HepG2 (cell line): Measurements from ENCODE around the gene ATP11A. TPM values are rescaled to one million over a fixed set of nuclear protein-coding genes. Genes with fewer than 3 reads are reported as not detected.

ENCODE experiments used
- ATAC-seq: fragments of 200-7000 bp; cut with Tn5 transposase; 3 replicates; pipeline ENCODE4 v1.9.1; 2020; ENCODE audit warnings: mild to moderate bottlenecking, moderate library complexity
- BruUV-seq: library from RNA; stranded (reverse); fragments of 400-500 nt; replicated peaks from 2 replicates; lab custom pipeline; 2021; lab: Mats Ljungman, UMichigan
- CTCF ChIA-PET: fragments of 300-600 bp; formaldehyde crosslinking; extraction: SDS; loops from one replicate; lab custom pipeline; 2021; ENCODE audit warnings: low total read pairs, inconsistent platforms, low intra/inter-chr PET ratio; lab: Yijun Ruan, JAX
- POLR2A ChIA-PET: fragments of 350-600 bp; sonication (Branson Sonifier 250); formaldehyde crosslinking; loops from one replicate; lab custom pipeline; 2020; ENCODE audit warnings: antibody characterized with exemption, inconsistent platforms; lab: Yijun Ruan, JAX
- DNase-seq: peaks from one replicate; pipeline ENCODE4 v3.0.0-alpha.2; 2015; ENCODE audit warnings: low spot score
- FAIRE-seq: peaks from 3 replicates; lab custom pipeline; 2011; peaks lifted over from hg19 to GRCh38; lab: Jason Lieb, UNC
- H2AFZ ChIP-seq: one replicate; pipeline ENCODE4 v1.6.1; 2011; ENCODE audit warnings: low read length, inconsistent platforms
- H3K27ac ChIP-seq: fragments of 300-600 bp; 3 replicates; pipeline ENCODE4 v1.8.0; 2011; ENCODE audit warnings: mixed run types, mild to moderate bottlenecking, mixed read lengths, low read length, inconsistent platforms; ENCODE audit not compliant: insufficient read depth; ENCODE audit errors: extremely low read length
- H3K27me3 ChIP-seq, 2 experiments: fragments of 200-600 bp in 1 of 2; 2 replicates in 1 of 2; 3 replicates in 1 of 2; pipeline versions ENCODE4 v1.6.0 to v1.8.0; 2011; ENCODE audit warnings: low read length in 2 of 2, mild to moderate bottlenecking in 2 of 2, moderate library complexity in 2 of 2, inconsistent platforms in 1 of 2; ENCODE audit not compliant: insufficient read depth in 2 of 2, control insufficient read depth in 1 of 2
- H3K36me3 ChIP-seq, 2 experiments: fragments of 200-600 bp in 1 of 2; replicated peaks in 1 of 2; 2 replicates in 1 of 2; 3 replicates in 1 of 2; pipeline versions ENCODE4 v1.5.1 to v1.8.0; 2011; ENCODE audit warnings: low read length in 2 of 2, inconsistent platforms in 1 of 2; ENCODE audit not compliant: insufficient read depth in 2 of 2, control insufficient read depth in 1 of 2
- H3K4me1 ChIP-seq: 2 replicates; pipeline ENCODE4 v1.5.1; 2012; ENCODE audit warnings: low read length, inconsistent platforms; ENCODE audit not compliant: insufficient read depth
- H3K4me2 ChIP-seq: 2 replicates; pipeline ENCODE4 v1.6.0; 2011; ENCODE audit warnings: low read depth, low read length, inconsistent platforms
- H3K4me3 ChIP-seq, 3 experiments: fragments of 200-600 bp in 1 of 3; sonication (generic), shearing (Covaris generic) in 1 of 3; replicated peaks in 1 of 3; 2 replicates each; pipeline ENCODE4 v1.5.1; 2011 to 2016; ENCODE audit warnings: low read length in 3 of 3, inconsistent platforms in 2 of 3, low read depth in 2 of 3, mild to moderate bottlenecking in 2 of 3, control low read depth in 1 of 3, mixed read lengths in 1 of 3; ENCODE audit not compliant: insufficient read depth in 1 of 3
- H3K79me2 ChIP-seq: one replicate; pipeline ENCODE4 v1.6.1; 2011; ENCODE audit warnings: low read length, inconsistent platforms; ENCODE audit not compliant: insufficient read depth
- H3K9ac ChIP-seq: 2 replicates; pipeline ENCODE4 v1.6.0; 2011; ENCODE audit warnings: mild to moderate bottlenecking, low read depth, low read length, inconsistent platforms; ENCODE audit not compliant: insufficient read depth
- H3K9me3 ChIP-seq: 2 replicates; pipeline ENCODE4 v1.5.1; 2012; ENCODE audit warnings: mild to moderate bottlenecking, low read length
- H4K20me1 ChIP-seq: 2 replicates; pipeline ENCODE4 v1.6.0; 2011; ENCODE audit warnings: inconsistent platforms, mild to moderate bottlenecking, low read length, moderate library complexity; ENCODE audit not compliant: insufficient read depth
- AHDC1 ChIP-seq: sonication (generic); formaldehyde crosslinking; IDR thresholded peaks from 2 replicates; pipeline ENCODE4 v1.5.1; 2020; ENCODE audit warnings: mild to moderate bottlenecking, missing genetic modification reagents, borderline replicate concordance
- ATF7-NPFF ChIP-seq: sonication (generic); formaldehyde crosslinking; IDR thresholded peaks from 2 replicates; pipeline ENCODE4 v1.8.1; 2023; ENCODE audit warnings: mild to moderate bottlenecking, low read depth, missing genetic modification reagents, moderate library complexity
- CBX5 ChIP-seq: sonication (generic); formaldehyde crosslinking; IDR thresholded peaks from 2 replicates; pipeline ENCODE4 v1.4.0; 2020; ENCODE audit warnings: missing genetic modification reagents, borderline replicate concordance
- FOXJ3 ChIP-seq: sonication (generic); formaldehyde crosslinking; IDR thresholded peaks from 2 replicates; pipeline ENCODE4 v1.4.0; 2020; ENCODE audit warnings: missing genetic modification reagents, mild to moderate bottlenecking, borderline replicate concordance
- HHEX ChIP-seq: IDR thresholded peaks from 2 replicates; pipeline ENCODE4 v1.6.1; 2016; ENCODE audit warnings: control low read depth
- NRL ChIP-seq: sonication (generic); formaldehyde crosslinking; IDR thresholded peaks from 2 replicates; pipeline ENCODE4 v1.5.0; 2020; ENCODE audit warnings: missing genetic modification reagents, mild to moderate bottlenecking, moderate library complexity, borderline replicate concordance
- PTBP1 ChIP-seq: fragments of 200-400 bp; formaldehyde crosslinking; IDR thresholded peaks from 2 replicates; pipeline ENCODE4 v1.6.1; 2018; ENCODE audit warnings: low read length, low read depth; ENCODE audit not compliant: poor library complexity, severe bottlenecking
- RAD21 ChIP-seq: fragments of 450-650 bp; formaldehyde crosslinking; IDR thresholded peaks from 2 replicates; pipeline ENCODE4 v1.5.0; 2020; ENCODE audit warnings: mild to moderate bottlenecking
- SP140L ChIP-seq: sonication (generic); formaldehyde crosslinking; IDR thresholded peaks from 2 replicates; pipeline ENCODE4 v1.4.0; 2020; ENCODE audit warnings: missing genetic modification reagents, borderline replicate concordance
- TRAFD1 ChIP-seq: sonication (generic); formaldehyde crosslinking; IDR thresholded peaks from 2 replicates; pipeline ENCODE4 v1.5.1; 2020; ENCODE audit warnings: missing genetic modification reagents, mild to moderate bottlenecking, borderline replicate concordance
- ZNF234 ChIP-seq: sonication (generic); formaldehyde crosslinking; conservative IDR thresholded peaks from 2 replicates; pipeline ENCODE4 v1.5.1; 2020; ENCODE audit warnings: mild to moderate bottlenecking, missing genetic modification reagents
- ZNF34 ChIP-seq: sonication (generic); formaldehyde crosslinking; IDR thresholded peaks from 2 replicates; pipeline ENCODE4 v1.4.0; 2020; ENCODE audit warnings: mild to moderate bottlenecking, missing genetic modification reagents, borderline replicate concordance
- ZNF550 ChIP-seq: sonication (generic); formaldehyde crosslinking; IDR thresholded peaks from 2 replicates; pipeline ENCODE4 v1.4.0; 2020; ENCODE audit warnings: mild to moderate bottlenecking, missing genetic modification reagents, borderline replicate concordance
- ZNF598 ChIP-seq: sonication (generic); formaldehyde crosslinking; IDR thresholded peaks from 2 replicates; pipeline ENCODE4 v1.5.1; 2020; ENCODE audit warnings: mild to moderate bottlenecking, missing genetic modification reagents, borderline replicate concordance
- ZNF773 ChIP-seq: sonication (generic); formaldehyde crosslinking; IDR thresholded peaks from 2 replicates; pipeline ENCODE4 v1.4.0; 2020; ENCODE audit warnings: missing genetic modification reagents, borderline replicate concordance
- ZNF776 ChIP-seq: sonication (generic); formaldehyde crosslinking; IDR thresholded peaks from 2 replicates; pipeline ENCODE4 v1.4.0; 2020; ENCODE audit warnings: mild to moderate bottlenecking, missing genetic modification reagents
- ZNF781 ChIP-seq: sonication (generic); formaldehyde crosslinking; IDR thresholded peaks from 2 replicates; pipeline ENCODE4 v1.5.1; 2020; ENCODE audit warnings: borderline replicate concordance, mild to moderate bottlenecking, missing genetic modification reagents; ENCODE audit errors: not compliant biosample characterization
- ZNF841 ChIP-seq: sonication (generic); formaldehyde crosslinking; IDR thresholded peaks from 2 replicates; pipeline ENCODE4 v1.8.1; 2023; ENCODE audit warnings: missing genetic modification reagents, borderline replicate concordance
- in situ Hi-C: cut with HindIII; loops from 2 replicates; pipeline ENCODE4 v1.10.0; 2017; ENCODE audit warnings: low pct_unique_long_range_greater_than_20kb; ENCODE audit not compliant: extremely low pct_ligation_motif_present
- intact Hi-C: fragments of 100-400 bp; cut with micrococcal nuclease; formaldehyde crosslinking; loops from one replicate; pipeline ENCODE4 v1.10.0; 2022; ENCODE audit not compliant: unreplicated experiment
- polyA plus RNA-seq, 8 experiments: library from polyadenylated mRNA; depleted of rRNA in 3 of 8; stranded (reverse) in 7 of 8; unstranded in 1 of 8; fragments of >200 nt; fragmentation: Illumina TruSeq in 4 of 8; extraction: Trizol in 4 of 8; gene quantifications; 2 replicates each; pipeline versions ENCODE4 v1.2.1 to v1.2.3, GENCODE V29; 2011 to 2016; ENCODE audit warnings: low read depth in 4 of 8, missing spikeins in 1 of 8, mixed read lengths in 1 of 8; ENCODE audit not compliant: insufficient read depth in 1 of 8
- total RNA-seq, 5 experiments: library from RNA; depleted of rRNA; stranded (reverse); fragments of >200 nt; fragmentation: Illumina TruSeq; extraction: Trizol; gene quantifications; 2 replicates each; pipeline ENCODE4 v1.2.3, GENCODE V29; 2016; ENCODE audit warnings: low read depth in 1 of 5

The ATP11A gene
- total and polyA plus RNA-seq, 2 of the 13 experiments (the other 11 are each of a cell fraction or from before 2014, with no cell fraction given): 18.4 to 20.1 TPM

GRCh38 chr13:112929783-112930055, 239.9 kb downstream of the ATP11A start (continued):
- no peak for TF ChIP-seq PTBP1
- TF ChIP-seq ZNF598 (CRISPR knock-in tag): no peak
- no peak for TF ChIP-seq ZNF841 (CRISPR knock-in tag)
- TF ChIP-seq, all 625 proteins: peak for 0

DNA sequence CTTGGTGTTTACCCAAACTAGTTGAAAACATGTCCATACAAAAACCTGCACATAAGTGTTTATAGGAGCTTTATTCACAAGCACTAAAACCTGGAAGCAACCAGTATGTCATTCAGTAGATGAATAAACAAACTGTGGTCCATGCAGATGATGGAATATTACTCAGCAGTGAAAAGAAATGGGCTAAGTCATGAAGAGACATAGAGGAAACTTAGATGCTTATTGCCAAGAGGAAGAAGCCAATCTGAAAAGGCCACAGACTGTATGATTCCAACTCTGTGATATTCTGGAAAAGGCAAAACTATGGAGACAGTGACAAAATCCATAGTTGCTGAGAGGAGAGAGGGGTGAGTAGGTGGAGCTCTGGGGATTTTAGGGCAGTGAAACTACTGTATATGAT, 240.4 kb downstream of the ATP11A start:
- H3K4me1 ChIP-seq: peaks cover 69% of the 10 kb centered on the region
- H3K79me2 ChIP-seq: no peaks in the 10 kb centered on the region
- H3K36me3 ChIP-seq: no peaks in the 10 kb centered on the region; a peak in 1 of 5 replicates
- 0 out of 2 replicates have a peak, but pooled peaks cover 4% of the 10 kb centered on the region for H3K9me3 ChIP-seq
- no TSS peak for BruUV-seq
- H3K4me2 ChIP-seq: no peak overlapping the region
- POLR2A ChIA-PET: interaction anchor here (1.6 kb wide), 1 partner anchor 175 kb away, joined by 3 read pairs; the partner anchor contains the start of gene F7
- H2AFZ ChIP-seq: no peak overlapping the region
- DNase-seq (no peak), ATAC-seq (no peak), FAIRE-seq (no peak)
- CTCF ChIA-PET: no interaction called here
- intact Hi-C loops: no loop called here
- no peaks in the 10 kb centered on the region; the same call in 1 of the 2 replicates for H4K20me1 ChIP-seq
- in situ Hi-C loops: no loop called here
- H3K4me3 ChIP-seq: no peak overlapping the region
- no peak overlapping the region for H3K9ac ChIP-seq
- H3K27ac ChIP-seq: no peak overlapping the region
- no peaks in the 10 kb centered on the region for H3K27me3 ChIP-seq
- TF ChIP-seq FOXJ3 (CRISPR knock-in tag) (no peak), ZNF781 (no peak), ZNF550 (CRISPR knock-in tag) (no peak), SP140L (no peak), HHEX (no peak), ZNF773 (CRISPR knock-in tag) (no peak), AHDC1 (CRISPR knock-in tag) (no peak), ATF7-NPFF (CRISPR knock-in tag) (no peak), NRL (CRISPR knock-in tag) (no peak), CBX5 (no peak), TRAFD1 (CRISPR knock-in tag) (no peak), ZNF34 (CRISPR knock-in tag) (no peak), ZNF234 (no peak), RAD21 (no peak), ZNF776 (CRISPR knock-in tag) (no peak)
